Measurements from ENCODE around the gene JADE3. TPM values are rescaled to one million over a fixed set of nuclear protein-coding genes. Genes with fewer than 3 reads are reported as not detected.

JADE3 gene
- total RNA-seq, 6 donors from 2014 or later: 4.2 to 10.7 (median 7.8) TPM

- Histone ChIP-seq H3K27me3 (no peaks in the 10 kb centered on the region), H3K36me3 (no peaks in the 10 kb centered on the region), H3K4me1 (no peaks in the 10 kb centered on the region), H3K27ac (peak within 1 kb of the TSS in 3 of 4 donors; percentile 11 to 58 (median 28)), H3K4me3 (peak within 1 kb of the TSS in 3 of 4 donors; percentile 25 to 49 (median 48)), H3K9me3 (no peaks in the 10 kb centered on the region)
- ATAC-seq (ENCODE audit: low FRiP score in 2 of 2) (peak in 1 of 2 donors; percentile 44), DNase-seq (peak in 1 of 2 donors; percentile 82)
- WGBS, 2 donors: 45 to 62% methylated on average over 18 to 32 of the region's 59 CpGs
- TF ChIP-seq POLR2AphosphoS5 (IDR thresholded peaks at IDR 0.05): no peak
- no peak for TF ChIP-seq POLR2A (IDR thresholded peaks at IDR 0.05)
- TF ChIP-seq CTCF (IDR thresholded peaks at IDR 0.05): no peak
- no peak for TF ChIP-seq EP300 (IDR thresholded peaks at IDR 0.05)
Measured at GRCh38 chrX:47078129-47079043, 166.2 kb downstream of the JADE3 start, which contains the start of gene RGN. TSS of gene RGN (plus strand) at chrX:47078443. CDS start at chrX:47081145, 2,702 bp downstream.

- Histone ChIP-seq H3K36me3 (no peaks in the 10 kb centered on the region), H3K4me3 (no peak overlapping the region), H3K4me1 (no peaks in the 10 kb centered on the region), H3K27me3 (no peaks in the 10 kb centered on the region), H3K27ac (no peak overlapping the region), H3K9me3 (no peaks in the 10 kb centered on the region)
- TF ChIP-seq POLR2AphosphoS5 (IDR thresholded peaks at IDR 0.05) (no peak), POLR2A (IDR thresholded peaks at IDR 0.05) (no peak), CTCF (IDR thresholded peaks at IDR 0.05) (no peak), EP300 (IDR thresholded peaks at IDR 0.05) (no peak)
- DNase-seq: no peak
- ATAC-seq (ENCODE audit: low FRiP score in 2 of 2): no peak
- WGBS, 2 donors: 66 to 70% methylated on average over 8 to 9 of the region's 9 CpGs
Measured at GRCh38 chrX:47080215-47080914, 168.1 kb downstream of the JADE3 start.

- H3K4me3 ChIP-seq: no peak overlapping the region
- no peak for DNase-seq
- H3K27me3 ChIP-seq: no peaks in the 10 kb centered on the region
- TF ChIP-seq POLR2A (IDR thresholded peaks at IDR 0.05) (no peak), POLR2AphosphoS5 (IDR thresholded peaks at IDR 0.05) (no peak), CTCF (IDR thresholded peaks at IDR 0.05) (no peak), EP300 (IDR thresholded peaks at IDR 0.05) (no peak)
- H3K4me1 ChIP-seq: no peaks in the 10 kb centered on the region
- H3K36me3 ChIP-seq: no peaks in the 10 kb centered on the region
- no peaks in the 10 kb centered on the region for H3K9me3 ChIP-seq
- ATAC-seq (ENCODE audit: low FRiP score in 2 of 2): no peak
- no peak overlapping the region for H3K27ac ChIP-seq
- 51 to 63% methylated on average over 4 to 5 of the region's 5 CpGs for WGBS, 2 donors
Measured at GRCh38 chrX:47080915-47081236, 168.7 kb downstream of the JADE3 start.

GRCh38 chrX:47091149-47091775 is 179.0 kb downstream of the JADE3 start:
- Histone ChIP-seq H3K4me1 (no peaks in the 10 kb centered on the region), H3K27me3 (no peaks in the 10 kb centered on the region), H3K4me3 (no peak overlapping the region), H3K36me3 (no peaks in the 10 kb centered on the region), H3K27ac (no peak overlapping the region), H3K9me3 (no peaks in the 10 kb centered on the region)
- TF ChIP-seq CTCF (IDR thresholded peaks at IDR 0.05): no peak
- no peak for TF ChIP-seq EP300 (IDR thresholded peaks at IDR 0.05)
- WGBS, 2 donors: 28 to 37% methylated on average over 4 of the region's 4 CpGs
- ATAC-seq (ENCODE audit: low FRiP score in 2 of 2) (no peak), DNase-seq (no peak)
